Kidney capillary endothelial cell (primary cell): ENCODE results near the gene TBX19.

Experiments used
- DNase-seq: peaks from one replicate; pipeline ENCODE4 v3.0.0-alpha.2; 2018; ENCODE audit warnings: low spot score

The TBX19 gene

GRCh38 chr1:168360151-168361021, 79.7 kb downstream of the TBX19 start:
- DNase-seq, result no peak

GRCh38 chr1:168361252-168361651, 80.6 kb downstream of the TBX19 start:
- no peak for DNase-seq

- DNase-seq, result no peak
These were observed 82.3 kb downstream of the TBX19 start for GRCh38 chr1:168362991-168363390.
